IMR-90 (cell line): ENCODE measurements around the gene NOXO1. TPM values are rescaled to one million over a fixed set of nuclear protein-coding genes. Genes with fewer than 3 reads are reported as not detected.

ENCODE experiments used
- ATAC-seq: fragments of 200-7000 bp; cut with Tn5 transposase; 2 replicates; pipeline ENCODE4 v1.9.1; 2020; ENCODE audit warnings: low read depth, mild to moderate bottlenecking, moderate library complexity
- BruUV-seq: library from RNA; stranded (reverse); fragments of 400-500 nt; replicated peaks from 2 replicates; lab custom pipeline; 2021; lab: Mats Ljungman, UMichigan
- CTCF ChIA-PET: fragments of 300-600 bp; formaldehyde crosslinking; extraction: SDS; loops from one replicate; lab custom pipeline; 2021; ENCODE audit warnings: antibody characterized with exemption; lab: Yijun Ruan, JAX
- POLR2A ChIA-PET: fragments of 300-600 bp; sonication (Branson Sonifier 250); formaldehyde crosslinking; loops from one replicate; lab custom pipeline; 2022; ENCODE audit warnings: antibody characterized with exemption; ENCODE audit not compliant: unreplicated experiment; lab: Charles Lee
- DNase-seq: peaks from one replicate; pipeline ENCODE4 v3.0.0; 2013
- H2AFZ ChIP-seq: replicated peaks from 2 replicates; pipeline ENCODE3; 2013; ENCODE audit warnings: low read length, mild to moderate bottlenecking; ENCODE audit not compliant: poor library complexity
- H2AK5ac ChIP-seq: 2 replicates; pipeline ENCODE4 v1.6.1; 2013; ENCODE audit warnings: low read depth, low read length, inconsistent platforms
- H2AK9ac ChIP-seq: replicated peaks from 2 replicates; pipeline ENCODE3; 2013; ENCODE audit warnings: mild to moderate bottlenecking, low read depth, low read length, moderate library complexity; ENCODE audit not compliant: poor library complexity
- H2BK120ac ChIP-seq: 2 replicates; pipeline ENCODE4 v1.6.1; 2013; ENCODE audit warnings: low read depth, low read length, inconsistent platforms
- H2BK15ac ChIP-seq: 3 replicates; pipeline ENCODE4 v1.6.1; 2013; ENCODE audit warnings: low read depth, low read length, inconsistent platforms
- H2BK20ac ChIP-seq: 2 replicates; pipeline ENCODE4 v1.6.1; 2013; ENCODE audit warnings: low read depth, mild to moderate bottlenecking, inconsistent platforms, low read length, moderate library complexity
- H2BK5ac ChIP-seq: 2 replicates; pipeline ENCODE4 v1.6.1; 2013; ENCODE audit warnings: mild to moderate bottlenecking, low read depth, low read length, inconsistent platforms; ENCODE audit not compliant: poor library complexity, severe bottlenecking
- H3K14ac ChIP-seq: replicated peaks from 2 replicates; pipeline ENCODE4 v1.6.1; 2013; ENCODE audit warnings: low read depth, low read length, inconsistent platforms
- H3K18ac ChIP-seq: 2 replicates; pipeline ENCODE4 v1.6.1; 2013; ENCODE audit warnings: low read depth, low read length, control low read depth
- H3K23ac ChIP-seq: 2 replicates; pipeline ENCODE4 v1.6.1; 2013; ENCODE audit warnings: low read depth, low read length, inconsistent platforms
- H3K27ac ChIP-seq: 2 replicates; pipeline ENCODE4 v1.5.1; 2013; ENCODE audit warnings: mild to moderate bottlenecking, control low read depth, low read length; ENCODE audit not compliant: insufficient read depth
- H3K27me3 ChIP-seq: 2 replicates; pipeline ENCODE4 v1.6.1; 2013; ENCODE audit warnings: low read length; ENCODE audit not compliant: control insufficient read depth, insufficient read depth
- H3K36me3 ChIP-seq: 2 replicates; pipeline ENCODE4 v1.6.1; 2013; ENCODE audit warnings: low read length, mixed read lengths; ENCODE audit not compliant: control insufficient read depth, insufficient read depth
- H3K4ac ChIP-seq: 2 replicates; pipeline ENCODE4 v1.6.1; 2013; ENCODE audit warnings: low read depth, low read length, inconsistent platforms
- H3K4me1 ChIP-seq: 2 replicates; pipeline ENCODE4 v1.6.1; 2013; ENCODE audit warnings: low read length, mixed read lengths; ENCODE audit not compliant: control insufficient read depth, insufficient read depth
- H3K4me2 ChIP-seq: 2 replicates; pipeline ENCODE4 v1.6.1; 2013; ENCODE audit warnings: low read depth, mild to moderate bottlenecking, control low read depth, low read length, moderate library complexity
- H3K4me3 ChIP-seq: 2 replicates; pipeline ENCODE4 v1.5.1; 2013; ENCODE audit warnings: low read depth, mild to moderate bottlenecking, control low read depth, low read length, moderate library complexity; ENCODE audit not compliant: insufficient read depth
- H3K56ac ChIP-seq: 2 replicates; pipeline ENCODE4 v1.6.1; 2013; ENCODE audit warnings: low read length, inconsistent platforms; ENCODE audit not compliant: insufficient read depth; ENCODE audit errors: extremely low read depth
- H3K79me1 ChIP-seq, 2 experiments: 2 replicates each; pipeline ENCODE4 v1.6.1; 2013; ENCODE audit warnings: low read length in 2 of 2, inconsistent platforms in 1 of 2, low read depth in 1 of 2
- H3K9ac ChIP-seq: 2 replicates; pipeline ENCODE4 v1.6.1; 2013; ENCODE audit warnings: low read depth, low read length, control low read depth
- H3K9me1 ChIP-seq: 2 replicates; pipeline ENCODE4 v1.6.1; 2013; ENCODE audit warnings: low read length, inconsistent platforms; ENCODE audit not compliant: insufficient read depth
- H3K9me3 ChIP-seq: 2 replicates; pipeline ENCODE4 v1.6.1; 2013; ENCODE audit warnings: low read length; ENCODE audit not compliant: control insufficient read depth, insufficient read depth
- H4K20me1 ChIP-seq: 2 replicates; pipeline ENCODE4 v1.6.1; 2013; ENCODE audit warnings: low read length, inconsistent platforms; ENCODE audit not compliant: insufficient read depth
- H4K5ac ChIP-seq: 2 replicates; pipeline ENCODE4 v1.6.1; 2013; ENCODE audit warnings: mild to moderate bottlenecking, low read depth, low read length, control low read depth
- H4K8ac ChIP-seq, 2 experiments: 2 replicates each; pipeline ENCODE4 v1.6.1; 2013; ENCODE audit warnings: low read depth in 2 of 2, low read length in 2 of 2, control low read depth in 1 of 2, inconsistent platforms in 1 of 2
- H4K91ac ChIP-seq: 2 replicates; pipeline ENCODE4 v1.6.1; 2013; ENCODE audit warnings: low read depth, low read length, inconsistent platforms; ENCODE audit not compliant: insufficient read depth
- CTCF ChIP-seq: conservative IDR thresholded peaks from 2 replicates; pipeline ENCODE4 v1.5.1; 2012; ENCODE audit warnings: mild to moderate bottlenecking, low read depth, low read length, improper control_type of control experiment
- NFE2L2 ChIP-seq: fragments of 150-350 bp; IDR thresholded peaks from 2 replicates; pipeline ENCODE4 v1.6.1; 2016; ENCODE audit warnings: low read depth, mild to moderate bottlenecking, low read length
- WGBS, 2 experiments: methylation state at CpG; one replicate each; pipeline versions ENCODE4 v1.1.5 to v1.1.7; 2013; ENCODE audit warnings: missing lambda C conversion rate in 2 of 2; ENCODE audit not compliant: insufficient read length in 1 of 2; ENCODE audit errors: extremely low coverage in 2 of 2; 5-methylcytosine and 5-hydroxymethylcytosine counted together
- dilution Hi-C: fragments of 300-500 bp; cut with HindIII; formaldehyde crosslinking; loops from one replicate; pipeline ENCODE4 v1.14.3; 2018; ENCODE audit warnings: low sequenced_read_pairs; ENCODE audit not compliant: unreplicated experiment
- in situ Hi-C: fragments of 300-500 bp; cut with MboI; formaldehyde crosslinking; loops from 3 replicates; pipeline ENCODE4 v1.14.3; 2019; ENCODE audit warnings: low sequenced_read_pairs, inconsistent platforms, mixed read lengths
- intact Hi-C: fragments of 100-400 bp; cut with micrococcal nuclease; formaldehyde crosslinking; loops from 2 replicates; pipeline ENCODE4 v1.10.0; 2022
- polyA plus RNA-seq, 3 experiments: library from polyadenylated mRNA; depleted of rRNA; stranded (reverse); fragments of >200 nt; gene quantifications; 2 replicates each; pipeline ENCODE4 v1.2.3, GENCODE V29; 2012; ENCODE audit warnings: low replicate concordance in 1 of 3
- total RNA-seq: library from RNA; depleted of rRNA; stranded (reverse); fragments of >200 nt; gene quantifications from 2 replicates; pipeline ENCODE4 v1.2.3, GENCODE V29; 2012

Gene NOXO1
- total and polyA plus RNA-seq, 2 of the 4 experiments (the other 2 are of a cell fraction): 0.56 TPM; not detected in 1

DNA sequence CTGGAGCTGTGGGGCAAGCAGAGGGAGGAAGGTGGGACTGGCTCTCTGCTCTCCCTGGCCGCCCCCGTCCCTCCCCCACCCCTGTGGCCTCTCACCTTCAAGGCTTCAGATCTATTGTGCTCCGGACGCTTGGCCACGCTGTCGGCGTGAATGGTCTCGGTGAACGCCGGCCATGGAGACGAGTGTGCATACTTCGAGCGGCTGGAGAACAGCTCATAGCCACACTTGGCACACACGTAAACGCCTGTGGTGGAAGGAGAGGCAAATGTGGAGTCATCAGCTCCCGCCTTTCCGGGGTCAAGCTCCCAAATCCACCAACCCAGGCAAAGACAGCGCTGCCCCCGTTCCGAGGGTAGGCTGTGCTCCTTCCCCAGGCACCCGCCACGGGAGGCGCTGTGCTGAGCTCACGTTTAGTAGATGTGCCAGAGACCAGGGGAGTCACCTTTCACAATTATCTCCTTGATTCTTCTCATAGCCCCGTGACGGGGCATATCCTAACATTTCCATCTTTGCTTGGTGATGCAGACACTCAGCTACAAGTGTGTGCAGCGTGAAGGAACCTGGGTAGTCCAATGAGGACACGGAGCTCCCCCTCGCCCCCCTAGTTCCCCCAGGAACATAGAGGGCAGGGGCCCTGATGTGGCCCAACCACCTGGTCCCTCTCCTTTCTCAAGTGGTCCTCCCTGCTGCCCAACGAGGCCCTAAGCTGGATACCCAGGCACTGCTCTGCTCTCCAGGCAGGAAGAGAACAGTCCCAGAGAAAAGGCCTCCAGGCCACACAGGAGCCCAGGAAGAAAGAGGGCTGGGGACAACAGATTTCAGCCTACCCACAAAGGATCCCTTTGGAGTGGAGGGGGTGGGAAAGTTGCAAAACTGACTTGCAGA is 39.9 kb downstream of the NOXO1 start:
- Histone ChIP-seq H4K8ac (no peak overlapping the region), H4K5ac (no peak overlapping the region), H3K4me2 (peak overlapping the region; percentile 76; the same call in 1 of the 2 replicates), H2AK5ac (0 out of 2 replicates have a peak overlapping the region, but pooled peaks have one; percentile 9), H2BK20ac (no peak overlapping the region), H2BK15ac (no peak overlapping the region), H3K18ac (no peak overlapping the region), H2BK120ac (no peak overlapping the region), H3K4me3 (no peak overlapping the region), H3K27me3 (no peaks in the 10 kb centered on the region), H2BK5ac (no peak overlapping the region), H2AFZ (no peak overlapping the region), H3K79me1 (peaks cover 9 to 13% of the 10 kb centered on the region in 2 experiments; a peak in 3 of 4 replicates), H4K20me1 (no peaks in the 10 kb centered on the region), H3K9me3 (no peaks in the 10 kb centered on the region), H3K56ac (no peak overlapping the region), H3K9me1 (no peaks in the 10 kb centered on the region), H3K36me3 (peaks cover 23% of the 10 kb centered on the region), H3K14ac (no peak overlapping the region), H3K23ac (no peak overlapping the region), H3K4ac (no peak overlapping the region), H3K9ac (no peak overlapping the region), H3K4me1 (peaks cover 5% of the 10 kb centered on the region; the same call in 1 of the 2 replicates), H3K27ac (no peak overlapping the region), H4K91ac (no peak overlapping the region), H2AK9ac (peak overlapping the region; percentile 69)
- no peak for ATAC-seq
- intact Hi-C loops: no loop called here
- in situ Hi-C loops: no loop called here
- WGBS, 2 experiments: 77% methylated on average over 21 of the region's 30 CpGs; no CpG with 5 or more reads in 1 of the 2 experiments
- POLR2A ChIA-PET: interaction anchor here (1.2 kb wide), 1 partner anchor 23 kb away, joined by 3 read pairs; the partner anchor contains the start of gene RPS2
- DNase-seq: no peak
- CTCF ChIA-PET: no interaction called here
- BruUV-seq: no TSS peak
- TF ChIP-seq CTCF (0 out of 2 replicates have a peak, but pooled peaks have one; percentile 6), NFE2L2 (no peak)
- dilution Hi-C loops: no loop called here
